BE2C (cell line): ENCODE results near the gene C11orf16. TPM values are rescaled to one million over a fixed set of nuclear protein-coding genes. Genes with fewer than 3 reads are reported as not detected.
"Not testable (repeated sequence)": the region's sequence is repeated elsewhere in the genome, so short reads cannot be mapped to it uniquely, and the experiment has no call there.

Experiments used
- DNase-seq: peaks from one replicate; pipeline ENCODE4 v3.0.0-alpha.2; 2020
- H3K27me3 ChIP-seq: fragments of 250-450 bp; sonication (Bioruptor Pico); 2 replicates; pipeline ENCODE4 v1.5.1; 2020; ENCODE audit warnings: mild to moderate bottlenecking
- H3K36me3 ChIP-seq: fragments of 250-450 bp; sonication (Bioruptor Pico); 2 replicates; pipeline ENCODE4 v1.5.1; 2020; ENCODE audit warnings: mild to moderate bottlenecking
- H3K4me1 ChIP-seq: fragments of 250-450 bp; sonication (Bioruptor Pico); 2 replicates; pipeline ENCODE4 v1.5.1; 2020
- H3K4me3 ChIP-seq: 2 replicates; pipeline ENCODE4 v1.5.1; 2011; ENCODE audit warnings: low read depth, low read length
- H3K9me3 ChIP-seq: fragments of 250-450 bp; sonication (Bioruptor Pico); 2 replicates; pipeline ENCODE4 v1.5.1; 2020
- CTCF ChIP-seq: IDR thresholded peaks from 2 replicates; pipeline ENCODE4 v1.5.1; 2012; ENCODE audit warnings: mild to moderate bottlenecking, low read depth, low read length
- polyA plus RNA-seq: library from polyadenylated mRNA; unstranded; fragments of >200 nt; gene quantifications from one replicate; pipeline ENCODE4 v1.2.1, GENCODE V29; 2012; ENCODE audit warnings: low read depth, missing spikeins; ENCODE audit not compliant: insufficient read length, insufficient read depth

Gene C11orf16
- not detected for polyA plus RNA-seq

- TF ChIP-seq CTCF = no peak
- Histone ChIP-seq H3K27me3 (no peaks in the 10 kb centered on the region), H3K9me3 (no peaks in the 10 kb centered on the region), H3K36me3 (no peaks in the 10 kb centered on the region), H3K4me3 (no peak within 1 kb of the TSS), H3K4me1 (no peaks in the 10 kb centered on the region)
- no peak for DNase-seq
These were observed at the start of gene C11orf16 for GRCh38 chr11:8932564-8933180. Gene C11orf16 (minus strand): TSS chr11:8932947. CDS start chr11:8932308, 639 bp downstream.

GRCh38 chr11:8980485-8980884 lies 47.7 kb upstream of the C11orf16 start:
- Histone ChIP-seq H3K4me1 (no peaks in the 10 kb centered on the region), H3K36me3 (no peaks in the 10 kb centered on the region), H3K27me3 (no peaks in the 10 kb centered on the region), H3K4me3 (no peak overlapping the region), H3K9me3 (no peaks in the 10 kb centered on the region)
- no peak for DNase-seq
- TF ChIP-seq CTCF = no peak

GRCh38 chr11:8979365-8979764 lies 46.6 kb upstream of the C11orf16 start:
- DNase-seq, H3K4me1 ChIP-seq, H3K4me3 ChIP-seq, H3K27me3 ChIP-seq, H3K9me3 ChIP-seq, H3K36me3 ChIP-seq: not testable (repeated sequence)

- Histone ChIP-seq H3K27me3 (no peaks in the 10 kb centered on the region), H3K36me3 (no peaks in the 10 kb centered on the region), H3K4me3 (no peak overlapping the region), H3K9me3 (no peaks in the 10 kb centered on the region), H3K4me1 (no peaks in the 10 kb centered on the region)
- TF ChIP-seq CTCF = no peak
- no peak for DNase-seq
These were observed 40.4 kb upstream of the C11orf16 start for GRCh38 chr11:8973121-8973520.

GRCh38 chr11:8971924-8972316 lies 39.2 kb upstream of the C11orf16 start:
- Histone ChIP-seq H3K36me3 (no peaks in the 10 kb centered on the region), H3K9me3 (no peaks in the 10 kb centered on the region), H3K4me3 (no peak overlapping the region), H3K27me3 (no peaks in the 10 kb centered on the region), H3K4me1 (no peaks in the 10 kb centered on the region)
- no peak for TF ChIP-seq CTCF
- no peak for DNase-seq

GRCh38 chr11:8971196-8971923 lies 38.6 kb upstream of the C11orf16 start:
- H3K4me1 ChIP-seq = no peaks in the 10 kb centered on the region
- H3K4me3 ChIP-seq = no peak overlapping the region
- H3K27me3 ChIP-seq = no peaks in the 10 kb centered on the region
- H3K36me3 ChIP-seq = no peaks in the 10 kb centered on the region
- no peak for DNase-seq
- H3K9me3 ChIP-seq = no peaks in the 10 kb centered on the region
- no peak for TF ChIP-seq CTCF
